ENCODE data around the gene CADPS. TPM values are rescaled to one million over a fixed set of nuclear protein-coding genes. Genes with fewer than 3 reads are reported as not detected.

CADPS gene
- polyA plus RNA-seq, 3 donors, result not detected

DNA sequence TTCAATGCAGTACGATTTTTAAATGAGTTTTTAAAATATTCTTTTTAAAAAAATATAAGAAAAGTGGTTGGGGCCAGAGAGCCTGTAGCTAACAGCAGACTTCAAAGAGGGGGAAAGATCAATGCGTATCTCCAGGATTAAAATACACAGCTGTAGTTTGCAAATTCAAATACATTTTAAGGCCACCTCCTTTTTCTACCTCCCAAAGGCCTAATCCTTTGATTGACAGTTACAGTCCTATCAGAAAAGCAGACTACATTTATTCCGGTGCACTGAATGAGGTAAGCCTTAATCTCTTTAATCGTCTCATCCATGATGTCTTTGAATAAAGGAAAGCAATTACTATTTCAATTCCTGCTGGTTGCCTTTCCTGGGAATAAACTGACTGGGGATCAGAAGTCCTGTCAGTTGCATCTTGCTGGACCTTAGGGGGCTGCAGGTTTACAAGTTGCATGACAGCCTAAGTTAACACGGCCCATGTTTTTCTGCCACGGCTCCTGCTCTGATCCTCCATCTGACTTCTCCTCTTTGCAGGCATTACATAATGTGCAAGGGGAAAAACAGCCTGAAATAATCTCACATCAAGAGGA, 51.7 kb downstream of the CADPS start:
- no peaks in the 10 kb centered on the region for H3K27me3 ChIP-seq (ENCODE audit: control insufficient read depth in 2 of 2, insufficient read depth in 2 of 2, low read length in 2 of 2)
- no peak overlapping the region for H3K4me3 ChIP-seq (replicated peaks in 1 of 3; ENCODE audit: low read depth in 2 of 3, low read length in 3 of 3)
- no peak overlapping the region for H3K4me2 ChIP-seq (replicated peaks; ENCODE audit: extremely low read depth, low read length, poor library complexity, severe bottlenecking)
- intact Hi-C loops (cut with micrococcal nuclease), result no loop called here
- H3K4me3 Mint-ChIP-seq, result no peak overlapping the region
- H4K20me1 ChIP-seq (ENCODE audit: insufficient read depth, low read length), result no peaks in the 10 kb centered on the region
- H3K27ac Mint-ChIP-seq, result no peak overlapping the region
- H3K4me1 ChIP-seq (ENCODE audit: control insufficient read depth in 1 of 2, insufficient read depth in 2 of 2, low read length in 2 of 2), result no peaks in the 10 kb centered on the region
- no peaks in the 10 kb centered on the region for H3K4me1 Mint-ChIP-seq
- H3K36me3 ChIP-seq (replicated peaks in 1 of 2; ENCODE audit: control insufficient read depth in 1 of 2, insufficient read depth in 2 of 2, low read length in 2 of 2), result no peaks in the 10 kb centered on the region
- DNase-seq, result no peak
- no peaks in the 10 kb centered on the region for H3K9me3 ChIP-seq (replicated peaks in 1 of 2; ENCODE audit: control insufficient read depth in 1 of 2, insufficient read depth in 1 of 2, low read length in 2 of 2)
- H3K9me3 Mint-ChIP-seq, result peaks cover 0 to 4% (median 2%) of the 10 kb centered on the region in 7 donors
- H3K9ac ChIP-seq (ENCODE audit: insufficient read depth, low read length, poor library complexity, severe bottlenecking), result no peak overlapping the region
- peaks cover 0 to 6% (median 0%) of the 10 kb centered on the region in 3 donors for H3K27me3 Mint-ChIP-seq (ENCODE audit: low read depth in 3 of 3)
- H3K36me3 Mint-ChIP-seq, result no peaks in the 10 kb centered on the region
- H2AFZ ChIP-seq (ENCODE audit: insufficient read depth, low read depth, low read length, poor library complexity, severe bottlenecking), result no peak overlapping the region
- WGBS (ENCODE audit: insufficient coverage), result 100% methylated on average over 2 of the region's 6 CpGs
- H3K79me2 ChIP-seq (ENCODE audit: insufficient read depth, low read length), result no peaks in the 10 kb centered on the region
- TF ChIP-seq CTCF (IDR thresholded peaks at IDR 0.05), result no peak
- no peak overlapping the region for H3K27ac ChIP-seq (ENCODE audit: low read depth in 1 of 2, low read length in 2 of 2)

- Histone ChIP-seq H3K4me3 (replicated peaks in 1 of 3; ENCODE audit: low read depth in 2 of 3, low read length in 3 of 3) (no peak overlapping the region), H3K9ac (ENCODE audit: insufficient read depth, low read length, poor library complexity, severe bottlenecking) (no peak overlapping the region), H3K79me2 (ENCODE audit: insufficient read depth, low read length) (no peaks in the 10 kb centered on the region), H3K36me3 (replicated peaks in 1 of 2; ENCODE audit: control insufficient read depth in 1 of 2, insufficient read depth in 2 of 2, low read length in 2 of 2) (no peaks in the 10 kb centered on the region), H3K4me2 (replicated peaks; ENCODE audit: extremely low read depth, low read length, poor library complexity, severe bottlenecking) (no peak overlapping the region), H3K27me3 (ENCODE audit: control insufficient read depth in 2 of 2, insufficient read depth in 2 of 2, low read length in 2 of 2) (no peaks in the 10 kb centered on the region), H3K4me1 (ENCODE audit: control insufficient read depth in 1 of 2, insufficient read depth in 2 of 2, low read length in 2 of 2) (no peaks in the 10 kb centered on the region), H4K20me1 (ENCODE audit: insufficient read depth, low read length) (no peaks in the 10 kb centered on the region), H3K27ac (ENCODE audit: low read depth in 1 of 2, low read length in 2 of 2) (no peak overlapping the region), H2AFZ (ENCODE audit: insufficient read depth, low read depth, low read length, poor library complexity, severe bottlenecking) (no peak overlapping the region), H3K9me3 (replicated peaks in 1 of 2; ENCODE audit: control insufficient read depth in 1 of 2, insufficient read depth in 1 of 2, low read length in 2 of 2) (no peaks in the 10 kb centered on the region)
- no peak for TF ChIP-seq CTCF (IDR thresholded peaks at IDR 0.05)
- peaks cover 0 to 4% (median 2%) of the 10 kb centered on the region in 7 donors for H3K9me3 Mint-ChIP-seq
- peaks cover 0 to 6% (median 0%) of the 10 kb centered on the region in 3 donors for H3K27me3 Mint-ChIP-seq (ENCODE audit: low read depth in 3 of 3)
- DNase-seq, result no peak
- no peak overlapping the region for H3K4me3 Mint-ChIP-seq
- intact Hi-C loops (cut with micrococcal nuclease), result no loop called here
- no CpG with 5 or more reads among the region's 1 CpG for WGBS (ENCODE audit: insufficient coverage)
- H3K27ac Mint-ChIP-seq, result no peak overlapping the region
- H3K4me1 Mint-ChIP-seq, result no peaks in the 10 kb centered on the region
- no peaks in the 10 kb centered on the region for H3K36me3 Mint-ChIP-seq
Observed at GRCh38 chr3:62822905-62823304, 52.3 kb downstream of the CADPS start.
